HG02571 (cell line): ENCODE results near the gene SCO2.

Experiments
- ATAC-seq: cut with Tn5 transposase; IDR thresholded peaks from one replicate; pipeline ENCODE4 v1.9.1; 2021; ENCODE audit warnings: mild to moderate bottlenecking, moderate library complexity; ENCODE audit not compliant: unreplicated experiment

SCO2 gene

DNA sequence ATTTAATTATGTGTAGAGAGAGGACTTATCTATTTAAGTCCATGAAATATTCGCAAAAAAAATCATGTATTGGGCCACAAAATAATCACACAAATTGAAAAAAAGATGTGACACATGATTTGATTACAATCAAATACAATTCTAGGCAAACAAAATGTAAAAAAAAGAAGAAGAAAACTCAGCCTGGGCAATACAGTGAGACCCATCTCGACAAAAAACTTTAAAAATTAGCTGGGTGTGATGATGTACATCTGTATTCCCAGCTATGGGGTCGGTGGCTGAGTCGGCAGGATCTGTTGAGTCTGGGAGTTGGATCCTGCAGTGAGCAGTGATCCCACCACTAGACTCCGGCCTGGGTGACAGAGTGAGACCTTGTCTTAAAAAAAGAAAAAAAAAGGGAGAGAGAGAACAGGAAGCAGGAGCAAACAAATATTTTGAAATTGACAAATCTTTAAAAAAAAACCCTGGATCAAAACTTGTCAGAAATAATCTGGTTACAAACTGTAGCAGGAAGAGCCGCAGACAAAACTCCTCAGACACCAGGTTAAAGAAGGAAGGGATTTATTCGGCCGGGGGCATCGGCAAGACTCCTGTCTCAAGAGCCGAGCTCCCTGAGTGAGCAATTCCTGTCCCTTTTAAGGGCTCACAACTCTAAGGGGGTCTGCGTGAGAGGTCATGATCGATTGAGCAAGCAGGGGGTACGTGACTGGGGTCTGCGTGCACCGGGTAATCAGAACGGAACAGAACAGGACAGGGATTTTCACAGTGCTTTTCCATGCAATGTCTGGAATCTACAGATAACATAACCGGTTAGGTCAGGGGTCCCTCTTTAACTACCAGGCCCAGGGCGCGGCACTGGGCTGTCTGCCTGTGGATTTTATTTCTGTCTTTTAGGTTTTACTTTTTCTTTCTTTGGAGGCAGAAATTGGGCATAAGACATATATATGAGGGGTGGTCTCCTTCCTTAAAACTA lies 7.7 kb upstream of the SCO2 start:
- no peak for ATAC-seq

- ATAC-seq, result peak; percentile 2
Measured at GRCh38 chr22:50531962-50532674, 6.7 kb upstream of the SCO2 start.

- peak; percentile 29 for ATAC-seq
Measured at GRCh38 chr22:50531546-50531961, 6.2 kb upstream of the SCO2 start.

- ATAC-seq, result no peak
Measured at GRCh38 chr22:50530877-50531545, 5.6 kb upstream of the SCO2 start.

GRCh38 chr22:50530580-50530876 lies 5.1 kb upstream of the SCO2 start:
- no peak for ATAC-seq

DNA sequence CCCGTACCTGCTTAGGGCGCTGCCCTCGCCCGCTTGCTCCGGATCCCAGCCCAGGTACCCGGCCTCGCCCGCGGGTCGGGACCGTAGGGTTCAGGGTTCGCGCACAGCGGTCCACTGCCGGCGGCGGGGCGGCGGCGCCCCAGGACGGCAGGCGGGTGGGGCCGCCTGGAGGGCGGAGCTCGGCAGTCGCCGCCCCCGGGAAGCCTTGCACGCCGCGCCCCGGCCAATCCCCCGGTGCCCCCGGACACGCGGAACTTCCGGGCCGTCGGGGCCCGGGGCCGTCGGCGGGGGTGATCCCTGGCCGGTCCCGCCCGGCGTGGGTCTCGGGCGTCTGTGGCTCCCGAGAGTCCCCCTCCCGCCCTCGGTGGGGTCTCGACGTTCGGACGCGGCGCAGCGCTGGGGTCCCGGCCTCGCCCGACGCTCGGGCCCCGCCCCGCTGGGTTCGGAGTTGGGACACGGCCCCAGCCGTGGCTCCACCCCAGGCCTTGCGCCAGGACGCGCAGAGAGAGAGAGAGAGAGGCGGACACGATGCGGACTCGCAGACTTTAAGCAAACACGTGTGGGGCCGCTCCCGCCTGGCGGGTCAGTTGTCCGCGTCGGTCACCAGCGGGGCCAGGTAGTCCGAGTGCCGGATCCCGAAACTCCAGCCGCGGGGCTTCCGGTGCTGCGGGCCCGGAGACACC lies 4.6 kb upstream of the SCO2 start, which contains the start of gene TYMP:
Gene TYMP (minus strand): TSS at position 116 of the 683 bp plus-strand sequence. CDS start 303 bp downstream, outside the sequence.
- peak; percentile 15 for ATAC-seq

GRCh38 chr22:50529416-50529896 lies 4.1 kb upstream of the SCO2 start:
- no peak for ATAC-seq

DNA sequence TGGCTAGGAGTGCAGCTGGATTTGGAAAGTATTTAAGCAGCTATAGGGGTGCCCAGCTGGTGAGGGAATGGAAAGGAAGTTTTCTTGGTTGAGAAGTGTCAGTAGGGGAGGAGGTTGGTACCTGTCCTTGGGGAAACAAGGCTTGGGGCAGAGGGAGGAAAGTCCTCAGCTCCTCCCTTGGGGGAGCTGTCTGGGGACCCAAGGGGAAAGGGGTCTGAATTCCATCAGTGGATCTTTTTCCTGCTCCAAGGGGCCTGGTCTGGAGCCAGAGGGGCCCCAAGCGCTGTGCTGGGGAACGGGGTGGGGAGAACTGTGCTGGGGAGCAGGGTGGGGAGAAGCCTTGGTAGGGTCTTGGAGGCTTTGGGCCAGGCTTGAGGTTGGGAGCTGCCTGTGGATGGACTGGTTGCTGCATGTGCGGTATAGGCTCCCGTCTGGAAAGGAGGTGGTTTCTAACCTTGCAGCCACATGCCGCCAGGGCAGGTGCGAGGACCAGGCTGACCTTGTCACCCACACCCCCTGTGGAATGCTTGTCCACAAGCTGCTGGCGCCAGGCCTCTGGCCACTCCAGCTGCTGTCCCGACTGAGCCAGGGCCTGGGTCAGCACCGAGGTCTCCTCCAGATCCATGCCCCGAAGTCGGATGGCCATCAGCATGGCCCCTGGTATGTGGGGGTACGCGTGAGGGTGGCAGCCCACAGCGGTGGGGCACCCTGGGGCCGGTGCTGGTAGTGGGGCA lies 3.5 kb upstream of the SCO2 start:
- no peak for ATAC-seq

DNA sequence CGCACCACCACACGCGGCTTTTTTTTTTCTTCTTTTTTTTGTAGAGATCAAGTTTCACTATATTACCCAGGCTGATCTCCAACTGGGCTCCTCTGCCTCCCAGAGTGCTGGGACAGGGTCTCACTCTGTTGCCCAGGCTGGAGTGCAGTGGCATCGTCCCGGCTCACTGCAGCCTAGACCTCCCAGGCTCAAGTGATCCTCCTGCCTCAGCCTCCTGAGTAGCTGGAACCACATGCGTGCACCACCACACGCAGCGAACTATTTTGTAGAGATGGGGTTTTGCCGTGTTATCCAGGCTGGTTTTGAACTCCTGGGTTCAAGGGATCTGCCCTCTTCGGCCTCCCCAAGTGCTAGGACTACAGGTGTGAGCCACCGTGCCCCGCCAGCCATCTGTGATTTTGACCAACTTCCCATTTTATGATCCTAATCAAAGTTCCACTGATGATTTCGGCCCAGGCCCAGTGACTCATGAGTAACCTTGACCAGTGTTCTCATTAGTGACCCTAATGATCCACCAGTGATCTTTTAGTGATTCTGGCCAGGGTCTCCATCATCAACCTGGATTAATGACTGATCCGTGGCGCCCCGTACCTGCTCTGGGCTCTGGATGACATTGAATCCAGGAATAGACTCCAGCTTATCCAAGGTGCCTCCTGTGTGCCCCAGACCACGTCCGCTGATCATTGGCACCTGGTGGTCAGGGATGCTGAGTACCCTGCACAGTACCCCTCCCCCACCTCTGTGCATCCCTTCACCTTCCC lies 2.7 kb upstream of the SCO2 start:
- no peak for ATAC-seq

DNA sequence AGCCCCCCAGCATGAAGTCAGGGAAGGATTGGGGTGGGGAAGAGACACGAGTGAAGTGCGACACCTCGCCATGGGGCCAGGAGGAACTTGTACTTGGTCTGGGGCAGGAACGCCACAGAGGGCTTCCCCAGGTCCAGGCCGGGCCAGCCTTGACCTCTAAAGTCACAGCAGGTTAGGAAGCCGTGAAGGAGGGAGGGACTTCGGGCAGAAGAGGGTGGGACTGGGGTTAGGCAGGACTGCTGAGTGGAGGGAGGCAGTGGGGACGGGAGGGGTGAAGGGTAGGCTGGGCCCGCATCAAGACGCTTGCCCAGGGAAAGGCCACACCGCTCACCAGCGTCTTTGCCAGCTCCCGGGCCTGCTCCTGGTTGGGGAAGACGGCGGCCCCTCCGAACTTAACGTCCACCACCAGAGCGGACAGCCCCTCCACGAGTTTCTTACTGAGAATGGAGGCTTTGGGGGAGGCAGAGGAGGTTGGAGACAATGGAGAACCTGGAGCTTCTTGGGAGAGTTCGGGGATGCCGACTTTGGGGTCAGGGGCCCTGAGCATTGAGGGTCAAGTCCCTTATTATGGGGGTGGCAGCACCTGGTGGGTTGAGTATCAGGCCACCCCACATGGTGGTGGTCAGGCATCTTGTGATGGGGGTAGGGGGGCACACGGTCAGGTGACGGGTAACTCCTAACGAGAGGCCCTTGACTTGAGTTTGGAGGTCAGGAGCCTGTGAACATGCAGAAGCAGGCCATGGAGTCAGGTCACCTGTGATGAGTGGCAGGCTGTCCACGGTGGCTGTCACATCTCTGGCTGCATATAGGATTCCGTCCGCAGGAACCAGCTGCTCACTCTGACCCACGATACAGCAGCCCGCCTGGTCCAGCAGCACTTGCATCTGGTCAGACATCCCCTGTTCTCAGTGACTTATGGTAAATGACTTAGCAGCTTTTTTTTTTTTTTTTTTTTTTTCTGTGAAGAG lies 1.7 kb upstream of the SCO2 start:
- ATAC-seq, result no peak

DNA sequence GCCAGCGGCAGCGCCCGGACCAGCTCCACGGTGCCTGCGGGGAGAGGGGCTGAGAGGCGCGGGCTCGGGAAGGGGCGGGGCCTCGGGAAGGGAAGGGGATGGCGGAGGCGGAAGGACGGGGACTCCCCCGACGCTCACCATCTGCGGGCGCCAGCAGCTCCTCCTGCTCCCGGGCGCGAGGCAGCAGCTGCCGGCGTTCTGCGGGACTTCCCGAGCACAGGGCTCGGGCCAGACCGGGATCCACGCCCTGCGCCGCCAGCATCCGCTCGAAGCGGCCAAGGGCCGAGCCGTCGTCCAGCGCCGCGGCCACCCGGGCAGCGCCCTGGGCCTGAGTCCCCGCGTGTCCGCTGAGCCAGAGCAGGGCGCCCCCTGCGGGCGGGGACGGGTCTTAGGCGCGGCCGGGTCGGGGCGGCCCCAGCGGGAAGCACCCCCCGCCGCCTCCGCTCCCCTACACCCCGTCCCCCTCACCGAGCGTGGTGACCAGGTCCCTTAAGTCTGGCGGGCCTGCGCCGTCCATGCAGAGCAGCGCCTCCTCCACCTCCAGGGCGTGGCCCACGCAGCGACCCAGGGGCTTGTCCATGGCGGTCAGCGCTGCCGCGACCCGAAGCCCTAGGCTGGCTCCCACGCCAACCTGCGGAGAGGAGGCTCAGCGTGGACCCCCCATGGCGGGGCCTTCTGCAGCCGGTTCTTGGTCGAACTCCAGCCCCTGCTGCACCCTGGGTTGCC lies 873 bp upstream of the SCO2 start:
- peak; percentile 22 for ATAC-seq

DNA sequence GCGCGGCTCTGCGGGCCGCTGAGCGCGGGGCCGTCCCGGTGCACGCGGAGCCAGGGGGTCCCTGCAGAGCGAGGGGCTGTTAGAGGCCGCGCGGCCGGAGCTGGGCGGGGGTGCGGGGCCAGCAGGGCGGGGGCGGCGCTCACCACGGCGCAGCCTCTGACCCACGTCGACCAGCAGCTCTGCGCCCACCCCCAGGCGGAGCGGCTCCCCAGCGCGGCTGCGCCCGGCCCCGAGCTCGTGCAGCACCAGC lies 385 bp upstream of the SCO2 start:
- no peak for ATAC-seq

GRCh38 chr22:50524676-50525103 lies 708 bp downstream of the SCO2 start:
- no peak for ATAC-seq

DNA sequence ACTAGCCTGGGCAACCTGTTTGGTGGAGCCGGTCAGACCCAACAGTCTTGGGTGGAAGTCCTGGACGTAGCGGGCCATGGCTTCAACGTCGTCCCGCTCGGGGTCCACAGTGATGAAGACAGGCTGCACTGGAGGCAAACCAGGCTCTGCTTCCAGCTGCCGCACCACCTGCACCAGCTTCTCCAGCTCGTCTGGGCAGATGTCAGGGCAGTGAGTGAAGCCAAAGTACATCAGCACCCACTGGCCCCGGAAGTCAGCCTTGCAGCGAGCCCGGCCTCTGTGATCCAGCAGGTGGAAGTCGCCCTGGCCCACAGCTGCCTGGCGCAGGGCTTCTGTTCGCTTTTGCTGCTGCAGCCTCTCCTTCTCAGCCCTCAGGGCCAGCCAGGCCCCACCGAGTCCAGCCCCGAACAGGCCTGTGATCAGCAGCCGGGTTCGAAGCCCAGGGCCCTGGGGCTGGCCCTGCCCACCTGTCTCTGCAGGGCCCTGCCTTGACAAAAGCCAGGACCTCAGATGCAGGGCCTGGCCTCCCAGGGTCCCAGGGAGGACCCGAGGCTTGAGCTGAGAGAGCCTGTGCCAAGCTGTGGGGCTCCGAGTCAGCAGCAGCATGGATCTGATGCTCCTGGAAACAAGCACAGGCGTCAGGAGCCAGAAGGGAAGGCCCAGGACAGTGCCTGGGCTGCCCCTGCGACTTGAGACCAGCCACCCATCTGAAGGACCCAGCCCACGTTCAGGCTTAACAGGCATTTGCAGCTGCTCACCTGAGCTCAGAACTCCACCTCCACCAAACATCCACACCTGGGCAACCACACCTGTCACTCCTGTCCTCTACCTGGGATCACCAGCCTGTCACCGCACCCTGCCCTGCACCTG lies 1.4 kb downstream of the SCO2 start:
- ATAC-seq, result no peak

DNA sequence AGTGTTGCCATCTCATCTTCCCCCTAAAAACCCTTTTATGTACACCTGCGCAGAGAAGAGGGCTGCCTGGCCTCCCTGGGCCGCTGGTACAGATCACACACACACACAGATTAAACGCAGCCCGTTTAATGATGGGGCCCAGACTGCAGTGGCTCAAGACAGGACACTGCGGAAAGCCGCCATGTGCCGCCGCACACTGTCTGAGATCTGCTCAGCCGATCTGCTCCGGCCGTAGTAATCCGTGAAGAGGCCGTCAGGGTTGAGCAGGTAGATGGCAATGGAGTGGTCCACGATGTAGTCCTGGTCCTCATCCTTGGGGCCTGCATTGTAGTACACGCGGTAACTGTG lies 2.0 kb downstream of the SCO2 start:
- ATAC-seq, result no peak

DNA sequence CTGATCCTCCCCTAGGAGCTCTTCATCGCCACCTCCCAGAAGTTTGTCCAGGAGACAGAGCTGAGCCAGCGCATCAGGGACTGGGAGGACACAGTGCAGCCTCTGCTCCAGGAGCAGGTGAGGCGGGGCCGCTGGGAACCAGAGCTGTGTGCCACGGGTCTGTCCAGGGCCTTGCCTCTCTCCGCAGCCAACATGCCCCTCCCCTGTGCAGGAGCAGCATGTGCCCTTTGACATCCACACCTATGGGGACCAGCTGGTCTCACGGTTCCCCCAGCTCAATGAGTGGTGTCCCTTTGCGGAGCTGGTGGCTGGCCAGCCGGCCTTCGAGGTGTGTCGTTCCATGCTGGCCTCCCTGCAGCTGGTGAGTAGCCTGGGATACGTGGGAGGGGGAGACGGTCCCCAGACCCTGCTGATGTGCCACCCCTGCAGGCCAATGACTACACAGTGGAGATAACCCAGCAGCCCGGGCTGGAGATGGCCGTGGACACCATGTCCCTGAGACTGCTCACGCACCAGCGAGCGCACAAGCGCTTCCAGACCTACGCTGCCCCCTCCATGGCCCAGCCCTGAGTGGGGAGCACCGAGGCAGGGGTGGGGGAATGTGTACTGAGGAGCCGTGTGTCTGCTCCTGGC lies 2.5 kb downstream of the SCO2 start:
- no peak for ATAC-seq
